T47D (cell line): Measurements from ENCODE around the gene ZNF516.
A peak's percentile ranks its signal among the peaks of the same experiment; 100 is the strongest.

Experiments used
- DNase-seq, 2 experiments: peaks; one replicate each; pipeline versions ENCODE4 v3.0.0 to v3.0.0-alpha.2; 2011 to 2012; ENCODE audit warnings: low read depth in 1 of 2, low spot score in 1 of 2
- JUND ChIP-seq: IDR thresholded peaks from 2 replicates; pipeline ENCODE4 v1.6.1; 2012; ENCODE audit warnings: low read depth
- in situ Hi-C: cut with HindIII; loops from 2 replicates; pipeline ENCODE4 v1.10.0; 2016; ENCODE audit warnings: low sequenced_read_pairs, low pct_unique_long_range_greater_than_20kb

The ZNF516 gene

GRCh38 chr18:76356666-76357065, 138.4 kb downstream of the ZNF516 start:
- no peak for TF ChIP-seq JUND
- in situ Hi-C loops: no loop called here

GRCh38 chr18:76354348-76354747, 140.7 kb downstream of the ZNF516 start:
- TF ChIP-seq JUND: no peak
- DNase-seq: no peak
- in situ Hi-C loops: no loop called here

More at GRCh38 chr18:76356666-76357065, 138.4 kb downstream of the ZNF516 start:
- DNase-seq: no peak

GRCh38 chr18:76353500-76353899, 141.5 kb downstream of the ZNF516 start:
- no peak for TF ChIP-seq JUND
- in situ Hi-C loops: no loop called here
- DNase-seq: no peak

- in situ Hi-C loops: no loop called here
- no peak for TF ChIP-seq JUND
- DNase-seq: no peak
Observed at GRCh38 chr18:76353046-76353445, 142.0 kb downstream of the ZNF516 start.

GRCh38 chr18:76351961-76352581, 143.0 kb downstream of the ZNF516 start:
- peak; percentile 48 to 68 for DNase-seq
- in situ Hi-C loops: no loop called here
- TF ChIP-seq JUND: no peak

GRCh38 chr18:76350134-76351025, 144.7 kb downstream of the ZNF516 start:
- in situ Hi-C loops: no loop called here
- TF ChIP-seq JUND: no peak
- no peak for DNase-seq

- in situ Hi-C loops: no loop called here
- DNase-seq: peak; percentile 66 to 83
- no peak for TF ChIP-seq JUND
Observed at GRCh38 chr18:76349067-76349715, 145.9 kb downstream of the ZNF516 start.

- TF ChIP-seq JUND: no peak
- in situ Hi-C loops: no loop called here
- DNase-seq: peak; percentile 28 to 59
Observed at GRCh38 chr18:76348267-76349066, 146.6 kb downstream of the ZNF516 start.

- no peak for TF ChIP-seq JUND
- no peak for DNase-seq
- in situ Hi-C loops: no loop called here
Observed at GRCh38 chr18:76347341-76347740, 147.7 kb downstream of the ZNF516 start.

- TF ChIP-seq JUND: no peak
- DNase-seq: no peak
- in situ Hi-C loops: no loop called here
Observed at GRCh38 chr18:76346490-76347130, 148.4 kb downstream of the ZNF516 start.

- in situ Hi-C loops: no loop called here
Observed at GRCh38 chr18:76345901-76346300, 149.1 kb downstream of the ZNF516 start.

More at GRCh38 chr18:76345901-76346300, 149.1 kb downstream of the ZNF516 start:
- no peak for DNase-seq
- no peak for TF ChIP-seq JUND
